DLD1 (cell line): ENCODE measurements around the gene RPS6KL1.

Source experiments
- in situ Hi-C: cut with HindIII; loops from 2 replicates; pipeline ENCODE4 v1.10.0; 2017; ENCODE audit warnings: low sequenced_read_pairs

Gene RPS6KL1

DNA sequence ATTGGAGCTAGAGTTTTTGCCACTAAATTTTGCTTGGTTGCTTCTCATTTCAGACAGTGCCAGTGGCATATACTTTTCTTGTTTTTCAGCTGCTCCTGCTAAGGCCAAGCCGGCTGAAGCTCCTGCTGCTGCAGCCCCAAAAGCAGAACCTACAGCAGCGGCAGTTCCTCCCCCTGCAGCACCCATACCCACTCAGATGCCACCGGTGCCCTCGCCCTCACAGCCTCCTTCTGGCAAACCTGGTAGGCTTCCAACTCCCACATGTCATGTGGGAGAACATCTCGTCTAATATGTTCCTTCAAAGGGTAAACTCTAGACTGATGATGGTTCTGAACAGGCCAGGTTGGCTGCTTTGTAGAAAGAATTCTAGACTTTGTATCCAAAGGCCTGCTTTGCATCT is 30.3 kb downstream of the RPS6KL1 start:
- in situ Hi-C loops: no loop called here

DNA sequence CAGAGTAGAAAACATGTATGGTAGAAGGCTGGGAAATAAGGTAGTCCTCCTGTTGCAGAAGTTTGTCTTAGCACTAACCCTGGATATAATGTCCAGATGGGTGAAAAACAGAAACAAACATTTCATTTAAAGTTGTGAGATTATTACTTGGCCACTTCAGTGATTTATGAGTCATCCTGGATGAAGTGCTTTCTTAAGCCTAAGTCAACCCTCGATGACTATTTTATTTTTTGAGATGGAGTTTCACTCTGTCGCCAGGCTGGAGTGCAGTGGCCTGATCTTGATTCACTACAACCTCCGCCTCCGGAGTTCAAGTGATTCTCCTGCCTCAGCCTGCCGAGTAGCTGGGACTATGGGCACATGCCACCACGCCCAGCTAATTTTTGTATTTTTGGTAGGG is 31.2 kb downstream of the RPS6KL1 start:
- in situ Hi-C loops: no loop called here

DNA sequence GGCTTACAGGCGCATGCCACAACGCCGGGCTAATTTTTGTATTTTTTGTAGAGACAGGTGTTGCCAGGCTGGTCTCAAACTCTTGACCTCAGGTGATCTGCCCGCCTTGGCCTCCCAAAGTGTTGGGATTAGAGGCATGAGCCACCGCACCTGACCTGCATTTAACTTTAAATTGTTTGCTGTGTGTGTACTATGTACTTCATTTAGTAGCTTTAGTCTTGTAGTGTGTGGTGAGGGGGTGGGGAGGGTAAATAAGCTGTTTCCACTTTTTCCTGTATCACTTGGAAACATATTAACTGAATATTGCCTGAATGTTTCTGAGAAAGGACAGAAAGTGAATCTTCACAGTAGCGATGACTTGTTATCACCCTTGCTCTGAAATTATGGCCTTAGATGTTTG is 32.8 kb downstream of the RPS6KL1 start:
- in situ Hi-C loops: no loop called here

DNA sequence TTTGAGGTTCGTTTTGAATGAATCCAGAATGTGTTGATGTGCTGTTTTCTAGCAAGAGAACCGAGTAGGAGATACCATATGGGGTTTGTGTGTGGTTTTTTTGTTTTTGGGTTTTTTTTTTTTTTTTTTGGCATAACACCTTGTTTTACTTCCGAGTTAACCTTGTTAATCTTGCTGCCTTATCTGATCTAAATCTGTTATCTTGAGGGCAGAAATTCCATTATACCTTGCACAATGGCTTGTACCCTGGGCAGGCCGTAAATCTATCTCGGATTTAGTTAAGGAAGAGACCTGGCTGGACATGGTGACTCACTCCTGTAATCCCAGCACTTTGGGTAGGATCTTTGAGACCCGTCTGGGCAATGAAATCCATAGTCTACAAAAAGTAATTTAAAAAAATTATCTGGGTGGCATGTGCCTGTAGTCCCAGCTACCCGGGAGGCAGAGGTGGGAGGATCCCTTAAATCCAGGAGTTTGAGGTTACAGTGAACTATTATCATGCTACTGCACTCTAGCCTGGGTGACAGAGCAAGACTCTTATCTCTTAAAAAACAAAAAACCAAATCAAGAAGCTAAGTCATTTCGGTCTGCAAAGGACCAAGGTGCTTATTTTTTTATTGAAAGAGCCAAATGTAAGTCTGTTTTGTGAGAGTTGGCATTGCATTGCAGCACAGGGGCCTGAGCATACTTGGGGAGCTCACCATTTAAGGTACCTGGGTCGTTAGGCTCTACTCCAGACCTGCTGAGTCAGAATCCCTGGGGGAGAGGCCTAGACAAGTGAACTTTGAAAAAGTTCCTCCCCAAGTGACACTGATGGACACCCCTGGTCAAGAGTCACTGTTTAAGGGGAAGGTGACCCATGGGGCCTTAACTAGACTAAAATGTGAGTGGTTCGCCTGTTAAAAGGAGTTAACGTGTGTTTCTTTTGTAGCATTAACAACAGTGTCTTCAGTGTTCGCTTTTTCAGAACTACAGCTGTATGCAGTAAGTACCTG is 34.6 kb downstream of the RPS6KL1 start:
- in situ Hi-C loops: no loop called here

DNA sequence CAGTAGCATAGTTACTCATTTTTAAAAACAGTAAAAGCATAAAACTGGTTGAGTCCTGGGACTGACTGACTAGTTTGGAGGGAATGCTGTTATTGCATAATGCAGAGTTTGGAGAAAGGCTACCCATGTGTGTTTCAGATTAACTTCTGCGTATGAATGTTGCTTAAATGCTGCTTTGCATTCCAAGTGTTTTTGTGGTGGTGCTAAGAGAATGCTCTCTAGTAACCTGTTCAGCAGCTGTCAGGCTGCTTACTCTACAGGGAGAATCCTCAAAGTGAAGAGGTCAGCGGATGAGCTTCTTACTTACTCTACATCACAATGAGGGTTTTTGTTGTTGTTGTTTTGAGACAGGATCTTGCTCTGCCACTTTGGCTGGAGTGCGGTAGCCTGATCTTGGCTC is 37.1 kb downstream of the RPS6KL1 start:
- in situ Hi-C loops: no loop called here

DNA sequence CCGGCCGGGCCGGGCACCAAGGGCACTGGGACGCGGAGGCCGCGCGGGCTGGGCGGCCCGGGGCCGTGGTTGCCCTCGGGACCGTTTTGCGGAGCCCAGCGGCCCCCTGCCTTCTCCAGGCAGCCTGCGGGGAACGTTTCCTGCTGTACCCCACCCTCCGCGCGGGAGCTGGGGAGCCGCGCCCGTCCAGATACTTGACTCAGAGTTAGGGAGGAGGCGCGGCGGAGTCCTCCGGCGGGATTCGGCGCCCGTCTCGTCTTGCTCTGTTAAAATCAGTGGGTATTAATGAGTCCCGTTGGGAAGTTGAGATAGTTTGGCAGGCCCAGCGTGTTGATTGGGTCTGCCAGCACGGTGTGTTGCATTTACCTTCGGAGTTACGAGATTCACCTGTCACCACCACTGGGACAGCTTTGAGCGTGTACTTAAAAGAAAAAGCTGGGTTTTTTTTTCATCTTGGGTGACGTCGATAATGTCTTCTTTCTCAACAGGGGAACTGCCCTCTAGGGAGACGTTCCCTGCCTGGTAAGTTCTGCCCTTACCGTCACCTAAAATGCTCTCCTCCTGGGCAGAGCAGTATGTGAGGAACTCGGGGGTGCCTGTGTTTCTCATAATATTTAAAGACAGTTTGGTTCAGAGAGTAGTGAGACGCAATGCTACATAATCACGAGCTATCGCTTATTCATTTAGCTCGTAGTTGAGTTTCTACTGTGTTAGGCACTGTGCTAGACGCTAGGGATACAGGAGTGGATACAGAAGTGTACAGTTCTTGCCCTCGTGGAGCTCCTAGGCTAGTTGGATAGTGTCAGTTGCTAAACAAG is 40.7 kb downstream of the RPS6KL1 start:
- in situ Hi-C loops: no loop called here

DNA sequence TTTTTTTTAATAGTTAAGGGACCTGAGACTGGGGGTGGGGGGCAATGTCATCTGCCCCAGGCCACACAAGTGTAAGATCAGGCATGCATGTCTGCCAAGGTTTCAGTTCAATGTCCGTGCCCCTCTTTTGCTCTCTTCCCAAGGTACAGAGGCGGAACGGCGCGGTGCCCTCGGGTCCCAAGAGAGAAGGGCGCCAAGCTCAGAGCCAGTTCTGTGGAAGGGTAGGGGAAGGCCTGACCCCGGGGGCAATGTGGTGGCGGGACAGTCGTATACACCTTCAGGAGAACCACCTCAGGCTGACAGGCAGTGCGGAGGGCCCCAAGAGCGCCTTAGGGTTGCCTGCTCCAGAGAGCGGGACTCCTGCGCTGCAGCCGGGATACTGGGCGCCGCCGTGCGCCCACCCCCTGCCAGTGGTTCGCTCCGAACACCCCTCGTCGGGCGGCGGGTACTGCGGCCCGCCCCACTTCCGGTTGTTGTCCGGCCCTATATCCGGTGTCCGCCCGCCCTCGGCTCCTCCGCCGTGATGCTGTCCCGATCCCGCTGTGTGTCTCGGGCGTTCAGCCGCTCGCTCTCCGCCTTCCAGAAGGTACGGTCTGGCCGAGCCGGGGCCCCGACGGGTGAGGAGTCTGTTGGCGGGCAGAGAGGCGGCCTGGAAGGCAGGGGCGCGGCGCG is 41.5 kb downstream of the RPS6KL1 start, which contains the start of gene DLST:
Gene DLST (plus strand): TSS at position 486 of the 672 bp plus-strand sequence. CDS start 38 bp downstream, at position 524.
- in situ Hi-C loops: no loop called here

DNA sequence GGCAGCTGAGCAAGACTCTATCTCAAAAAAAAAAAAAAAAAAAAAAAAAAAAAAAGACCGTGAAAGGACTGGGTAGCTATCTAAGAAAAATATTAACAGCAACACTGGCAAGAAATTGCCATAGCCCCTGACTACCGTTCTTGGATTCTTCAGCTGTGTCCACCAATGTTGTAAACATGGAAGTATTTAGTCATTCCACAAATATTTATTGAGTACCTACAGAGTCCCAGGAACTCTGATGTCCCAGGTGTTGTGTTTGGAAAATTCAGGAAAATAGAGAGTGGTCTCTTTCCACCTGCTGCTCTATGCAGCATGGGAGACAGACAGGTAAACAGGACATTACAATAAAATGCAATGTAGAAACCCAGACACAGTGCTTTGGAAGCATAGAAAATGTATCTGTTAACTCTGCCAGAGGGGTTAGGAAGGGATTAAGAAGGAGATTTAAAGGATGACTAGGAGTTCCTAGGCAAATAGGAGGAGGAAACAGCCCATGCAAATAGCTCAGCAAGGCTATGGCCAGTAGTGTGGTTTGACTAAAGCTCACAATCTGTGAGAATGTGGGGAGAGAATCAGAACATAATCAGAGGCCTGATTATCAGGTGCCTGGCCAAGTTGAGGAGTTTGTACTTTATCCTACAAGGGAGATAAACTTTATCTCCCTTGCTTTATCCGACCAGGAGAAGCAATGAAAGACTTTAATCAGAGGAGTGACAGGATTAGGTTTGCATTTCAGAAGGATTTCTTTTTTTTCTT is 43.5 kb downstream of the RPS6KL1 start:
- in situ Hi-C loops: no loop called here

DNA sequence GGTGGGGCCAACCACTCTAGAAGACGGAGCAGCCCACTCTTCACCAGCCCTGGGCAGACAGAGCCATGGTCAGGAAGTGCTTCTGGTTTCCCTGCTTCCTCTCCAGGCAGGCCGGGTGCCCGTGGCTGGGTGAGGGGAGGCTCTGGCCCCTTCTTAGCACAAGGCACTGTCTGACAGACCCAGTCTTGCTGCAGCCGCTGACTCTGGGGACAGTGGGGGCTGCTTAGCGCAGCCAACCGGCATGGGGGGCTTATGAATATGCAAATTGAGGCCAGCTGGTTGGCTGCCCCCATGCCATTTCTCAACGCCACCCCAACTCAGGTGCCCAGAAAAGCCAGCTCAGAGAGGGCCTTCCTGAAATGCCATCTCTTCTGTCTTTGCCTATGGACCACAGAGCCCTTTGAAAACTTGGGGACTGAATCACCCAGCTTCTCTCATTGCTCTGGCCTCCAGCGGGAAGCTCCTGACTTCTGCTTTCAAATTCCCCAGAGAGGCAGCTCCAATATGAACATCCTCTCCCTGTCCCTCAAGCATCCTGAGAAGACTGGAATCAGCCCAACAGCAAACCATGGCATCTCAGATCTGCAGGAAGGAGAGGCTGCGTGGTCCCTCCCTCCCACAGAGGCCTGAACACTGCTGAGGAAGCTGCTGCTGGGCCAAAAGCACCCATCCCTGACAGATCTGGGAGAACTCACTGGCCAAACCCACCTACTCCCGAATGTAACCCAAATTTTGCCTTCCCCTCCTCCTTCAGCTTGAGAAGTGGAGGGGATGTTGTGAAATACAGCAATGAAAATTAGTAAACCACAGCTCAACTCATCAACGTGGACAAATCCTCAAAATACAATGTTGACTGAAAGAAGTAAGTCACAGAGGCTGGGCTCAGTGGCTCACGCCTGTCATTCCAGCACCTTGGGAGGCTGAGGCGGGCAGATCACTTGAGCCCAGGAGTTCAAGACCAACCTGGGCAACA is 46.8 kb downstream of the RPS6KL1 start, which contains the start of gene PROX2:
Gene PROX2 (minus strand): TSS at position 205 of the 973 bp plus-strand sequence. CDS start 12,311 bp downstream, outside the sequence.
- in situ Hi-C loops: no loop called here

DNA sequence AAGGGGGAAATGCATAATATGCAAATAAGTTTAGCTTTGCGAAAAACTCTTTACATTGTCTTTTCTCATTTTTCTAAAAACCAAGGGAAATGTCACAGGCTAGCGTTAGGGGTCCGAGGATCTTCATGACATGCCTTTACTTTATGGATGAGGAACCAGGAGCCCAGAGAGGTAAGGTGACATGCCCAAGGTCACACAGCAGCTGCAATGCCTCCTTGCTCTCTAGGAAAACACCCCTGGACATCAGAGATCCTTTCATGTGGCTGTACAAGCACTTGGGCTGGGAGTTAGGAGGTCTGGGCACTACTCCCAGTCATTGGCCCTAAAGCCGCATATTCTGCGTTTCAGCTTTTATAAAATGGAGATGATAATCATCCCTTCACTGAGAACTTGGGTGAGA is 47.9 kb downstream of the RPS6KL1 start:
- in situ Hi-C loops: no loop called here

DNA sequence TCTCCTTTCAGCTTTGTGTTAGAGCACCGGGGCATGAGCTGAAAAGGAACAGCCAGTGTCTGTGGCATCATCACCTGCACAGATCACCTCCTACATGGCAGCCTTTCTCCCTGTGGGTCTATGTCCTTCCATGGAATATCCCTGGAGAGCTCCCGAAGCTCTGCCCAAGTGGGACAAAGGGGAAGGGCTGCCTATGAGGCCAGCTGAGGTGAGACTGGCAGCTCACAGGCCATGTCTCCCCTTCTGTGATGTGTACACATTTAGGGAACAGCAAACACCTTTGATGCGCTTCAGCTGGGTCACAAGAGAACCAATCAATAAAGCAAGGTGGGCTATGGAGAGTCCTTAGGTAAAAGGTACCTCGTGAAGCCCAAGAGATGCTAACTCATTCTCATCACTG is 51.2 kb downstream of the RPS6KL1 start:
- in situ Hi-C loops: no loop called here

DNA sequence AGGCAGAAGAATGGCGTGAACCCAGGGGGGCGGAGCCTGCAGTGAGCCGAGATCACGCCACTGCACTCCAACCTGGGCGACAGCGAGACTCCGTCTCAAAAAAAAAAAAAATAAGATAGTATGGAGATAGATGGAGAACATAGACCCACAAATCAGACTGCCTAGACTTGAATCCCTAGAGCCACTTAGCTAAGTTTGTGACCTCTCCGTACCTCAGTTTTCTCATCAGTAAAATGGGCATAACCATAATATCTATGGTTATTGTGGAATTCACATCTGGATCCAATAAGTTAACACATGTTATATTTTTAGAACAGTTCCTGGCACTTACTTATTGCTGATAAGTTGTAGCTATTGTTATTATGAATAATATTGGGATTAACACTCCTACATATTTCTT is 54.3 kb downstream of the RPS6KL1 start:
- in situ Hi-C loops: no loop called here

DNA sequence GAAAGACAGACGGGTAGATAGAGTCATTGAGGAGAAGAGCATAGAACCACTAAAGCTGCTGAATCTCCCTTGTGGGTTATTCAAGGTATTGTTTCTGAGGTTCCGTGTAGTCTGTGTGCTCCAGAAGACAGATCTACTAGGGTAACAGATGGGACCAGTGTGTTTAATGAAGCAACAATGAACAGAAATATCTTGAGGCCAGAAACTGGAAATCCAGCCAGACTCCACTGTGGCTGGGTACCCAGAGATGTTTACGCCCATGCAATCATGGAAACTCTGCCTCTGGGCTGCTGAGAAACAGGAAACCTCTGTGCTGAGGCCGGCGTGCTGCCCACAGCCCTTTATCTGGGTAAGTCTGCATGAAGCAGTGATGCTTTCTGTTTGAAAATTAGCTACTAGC is 55.4 kb downstream of the RPS6KL1 start:
- in situ Hi-C loops: no loop called here

DNA sequence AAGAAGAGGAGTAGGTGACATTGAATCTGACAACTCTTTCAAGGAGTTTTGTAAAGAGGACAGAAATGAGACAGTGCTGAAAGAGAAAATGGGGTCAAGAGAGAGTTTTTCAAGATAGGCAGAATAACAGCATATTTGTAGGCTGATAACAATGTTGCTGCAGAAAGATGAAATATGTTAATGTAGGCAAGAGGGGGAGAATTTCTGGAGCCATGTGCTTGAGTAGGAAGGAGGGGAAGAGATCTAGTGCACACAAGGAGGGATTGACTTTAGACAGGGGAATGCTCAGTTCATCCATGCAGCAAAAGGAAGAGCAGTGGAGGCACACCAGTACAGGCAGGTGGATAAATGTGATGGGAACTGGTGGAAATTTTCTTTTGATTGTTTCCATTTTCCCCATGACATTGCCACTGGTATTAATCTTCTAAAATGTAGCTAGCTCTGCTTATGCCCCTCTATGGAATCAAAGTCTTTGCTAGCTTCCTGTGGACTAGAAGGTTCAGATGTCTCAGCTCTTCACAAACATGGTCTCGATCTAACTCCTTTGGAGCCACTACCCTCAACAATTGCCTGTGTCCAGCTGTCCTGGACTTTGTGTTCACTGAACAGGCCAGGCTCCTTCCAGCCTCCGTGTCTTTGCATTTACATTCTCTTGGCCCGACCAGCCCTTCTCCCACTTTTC is 56.2 kb downstream of the RPS6KL1 start:
- in situ Hi-C loops: no loop called here

DNA sequence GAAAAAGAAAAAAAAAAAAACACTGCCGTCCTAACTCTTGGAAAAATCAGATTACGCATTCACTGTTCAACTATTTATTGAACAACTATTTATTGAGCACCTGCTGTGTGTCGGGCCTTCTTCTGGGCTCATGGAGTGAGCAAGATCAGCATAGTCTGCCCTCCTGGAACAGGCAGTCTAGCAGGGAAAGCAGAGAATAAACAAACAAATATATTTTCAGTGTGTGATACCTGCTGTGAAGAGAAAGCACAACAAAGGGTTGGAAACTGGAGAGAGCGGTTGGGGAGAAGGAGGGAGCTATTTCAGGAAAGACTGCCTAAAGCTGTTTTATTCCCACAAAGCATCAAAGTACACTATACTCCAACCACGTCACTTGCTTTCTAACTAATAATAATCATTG is 57.9 kb downstream of the RPS6KL1 start:
- in situ Hi-C loops: no loop called here

DNA sequence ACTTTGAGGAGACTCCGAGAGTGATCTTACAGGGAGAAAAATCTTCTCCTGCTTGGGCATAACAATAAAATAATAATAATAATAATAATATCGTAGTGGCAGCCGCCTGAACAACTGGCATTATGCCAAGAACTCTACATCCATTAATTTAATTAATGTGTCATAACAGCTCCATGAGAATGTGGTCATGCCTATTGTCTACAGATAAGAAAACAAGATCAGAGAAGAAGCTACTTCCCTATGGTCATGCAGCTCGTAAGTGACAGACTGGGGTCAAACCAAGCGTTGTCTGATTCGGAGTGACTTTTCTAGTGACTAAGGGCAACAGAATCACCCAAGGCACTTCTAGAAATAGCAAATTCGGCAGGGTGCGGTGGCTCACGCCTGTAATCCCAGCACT is 58.9 kb downstream of the RPS6KL1 start:
- in situ Hi-C loops: no loop called here

DNA sequence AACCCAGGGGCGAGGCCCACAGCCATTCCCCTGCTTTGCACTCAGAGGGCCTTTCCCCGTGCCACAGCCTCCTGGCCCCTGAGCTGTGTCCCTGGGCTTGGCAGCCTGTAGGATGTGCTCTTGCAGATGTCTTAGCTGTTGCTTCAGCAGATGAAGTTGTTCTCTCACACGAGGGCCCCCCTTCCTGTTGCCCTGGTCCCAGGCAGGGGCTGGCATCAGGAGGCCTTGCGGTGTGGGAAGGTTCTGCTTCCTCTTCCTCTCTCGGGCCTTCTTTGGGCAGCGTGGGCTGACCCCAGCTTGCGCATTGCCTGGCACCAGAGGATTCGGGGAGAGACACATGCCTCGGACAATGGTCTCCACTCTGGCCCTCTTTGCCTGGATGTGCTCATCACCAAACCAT is 59.8 kb downstream of the RPS6KL1 start:
- in situ Hi-C loops: no loop called here

DNA sequence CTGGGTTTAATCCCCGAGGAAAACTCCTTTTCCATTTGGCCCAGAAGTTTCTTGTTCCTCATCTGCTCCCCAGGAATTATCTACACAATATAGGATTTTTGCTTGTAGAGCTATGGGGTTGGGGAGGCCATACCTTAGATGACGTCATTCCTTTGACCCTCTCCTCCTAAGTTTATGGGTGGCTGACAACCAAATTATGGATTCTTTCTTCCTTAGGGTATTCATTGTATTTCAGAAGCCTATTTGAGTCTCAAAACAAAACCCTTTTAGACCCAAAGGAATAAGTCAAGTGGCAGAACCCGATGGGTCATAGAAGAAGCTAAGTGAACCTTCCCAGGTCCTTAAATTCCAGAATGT is 61.3 kb downstream of the RPS6KL1 start:
- in situ Hi-C loops: no loop called here
